IPS-15b (cell line): ENCODE data around the gene TLE6.
"Not testable (repeated sequence)": the region's sequence is repeated elsewhere in the genome, so short reads cannot be mapped to it uniquely, and the experiment has no call there.

Source experiments
- H3K27me3 ChIP-seq: one replicate; pipeline ENCODE4 v1.6.1; 2013; ENCODE audit warnings: low read length; ENCODE audit not compliant: control insufficient read depth, insufficient read depth
- H3K36me3 ChIP-seq: one replicate; pipeline ENCODE4 v1.6.1; 2013; ENCODE audit warnings: low read length; ENCODE audit not compliant: control insufficient read depth, insufficient read depth
- H3K4me1 ChIP-seq: one replicate; pipeline ENCODE4 v1.6.1; 2013; ENCODE audit warnings: mild to moderate bottlenecking, low read length; ENCODE audit not compliant: control insufficient read depth, insufficient read depth
- H3K4me3 ChIP-seq: one replicate; pipeline ENCODE4 v1.5.1; 2013; ENCODE audit warnings: low read depth, low read length
- H3K9ac ChIP-seq: one replicate; pipeline ENCODE4 v1.6.1; 2013; ENCODE audit warnings: low read depth, mild to moderate bottlenecking, low read length
- H3K9me3 ChIP-seq: one replicate; pipeline ENCODE4 v1.6.1; 2013; ENCODE audit warnings: mild to moderate bottlenecking, low read length; ENCODE audit not compliant: control insufficient read depth, insufficient read depth

Gene TLE6

GRCh38 chr19:2957160-2957559 is 20.2 kb upstream of the TLE6 start:
- no peak overlapping the region for H3K4me3 ChIP-seq
- H3K9me3 ChIP-seq: no peaks in the 10 kb centered on the region
- no peaks in the 10 kb centered on the region for H3K36me3 ChIP-seq
- no peak overlapping the region for H3K9ac ChIP-seq
- H3K27me3 ChIP-seq: no peaks in the 10 kb centered on the region
- H3K4me1 ChIP-seq: no peaks in the 10 kb centered on the region

GRCh38 chr19:2960120-2960519 is 17.2 kb upstream of the TLE6 start:
- Histone ChIP-seq H3K4me1 (no peaks in the 10 kb centered on the region), H3K4me3 (no peak overlapping the region), H3K36me3 (no peaks in the 10 kb centered on the region), H3K9ac (no peak overlapping the region), H3K27me3 (no peaks in the 10 kb centered on the region), H3K9me3 (no peaks in the 10 kb centered on the region)

GRCh38 chr19:2962018-2962670 is 15.2 kb upstream of the TLE6 start:
- H3K9me3 ChIP-seq: no peaks in the 10 kb centered on the region
- no peaks in the 10 kb centered on the region for H3K27me3 ChIP-seq
- H3K4me1 ChIP-seq: no peaks in the 10 kb centered on the region
- no peak overlapping the region for H3K4me3 ChIP-seq
- H3K9ac ChIP-seq: no peak overlapping the region
- no peaks in the 10 kb centered on the region for H3K36me3 ChIP-seq

GRCh38 chr19:2963122-2963521 is 14.2 kb upstream of the TLE6 start:
- no peaks in the 10 kb centered on the region for H3K4me1 ChIP-seq
- no peaks in the 10 kb centered on the region for H3K36me3 ChIP-seq
- no peaks in the 10 kb centered on the region for H3K9me3 ChIP-seq
- H3K9ac ChIP-seq: no peak overlapping the region
- no peaks in the 10 kb centered on the region for H3K27me3 ChIP-seq
- no peak overlapping the region for H3K4me3 ChIP-seq

- not testable (repeated sequence) for H3K9ac ChIP-seq, H3K4me3 ChIP-seq, H3K4me1 ChIP-seq, H3K27me3 ChIP-seq, H3K36me3 ChIP-seq, H3K9me3 ChIP-seq
Measured at GRCh38 chr19:2963631-2964030, 13.7 kb upstream of the TLE6 start.

- no peaks in the 10 kb centered on the region for H3K9me3 ChIP-seq
- H3K27me3 ChIP-seq: no peaks in the 10 kb centered on the region
- no peak overlapping the region for H3K4me3 ChIP-seq
- no peaks in the 10 kb centered on the region for H3K36me3 ChIP-seq
- H3K9ac ChIP-seq: no peak overlapping the region
- H3K4me1 ChIP-seq: no peaks in the 10 kb centered on the region
Measured at GRCh38 chr19:2964874-2965273, 12.5 kb upstream of the TLE6 start.

- H3K4me3 ChIP-seq: no peak overlapping the region
- H3K4me1 ChIP-seq: no peaks in the 10 kb centered on the region
- no peaks in the 10 kb centered on the region for H3K36me3 ChIP-seq
- H3K27me3 ChIP-seq: no peaks in the 10 kb centered on the region
- H3K9me3 ChIP-seq: no peaks in the 10 kb centered on the region
- H3K9ac ChIP-seq: no peak overlapping the region
Measured at GRCh38 chr19:2967972-2968371, 9.4 kb upstream of the TLE6 start.

- Histone ChIP-seq H3K36me3 (no peaks in the 10 kb centered on the region), H3K4me3 (no peak overlapping the region), H3K9ac (no peak overlapping the region), H3K9me3 (no peaks in the 10 kb centered on the region), H3K4me1 (no peaks in the 10 kb centered on the region), H3K27me3 (no peaks in the 10 kb centered on the region)
Measured at GRCh38 chr19:2969104-2969504, 8.3 kb upstream of the TLE6 start.

- Histone ChIP-seq H3K4me1 (no peaks in the 10 kb centered on the region), H3K4me3 (no peak overlapping the region), H3K9ac (no peak overlapping the region), H3K27me3 (no peaks in the 10 kb centered on the region), H3K36me3 (no peaks in the 10 kb centered on the region), H3K9me3 (no peaks in the 10 kb centered on the region)
Measured at GRCh38 chr19:2970201-2970835, 7.0 kb upstream of the TLE6 start.

GRCh38 chr19:2973229-2973628 is 4.1 kb upstream of the TLE6 start:
- H3K4me1 ChIP-seq: no peaks in the 10 kb centered on the region
- H3K4me3 ChIP-seq: no peak overlapping the region
- no peak overlapping the region for H3K9ac ChIP-seq
- H3K36me3 ChIP-seq: no peaks in the 10 kb centered on the region
- no peaks in the 10 kb centered on the region for H3K9me3 ChIP-seq
- peaks cover 7% of the 10 kb centered on the region for H3K27me3 ChIP-seq

GRCh38 chr19:2974342-2975041 is 2.9 kb upstream of the TLE6 start:
- H3K9ac ChIP-seq: no peak overlapping the region
- peaks cover 7% of the 10 kb centered on the region for H3K27me3 ChIP-seq
- no peaks in the 10 kb centered on the region for H3K4me1 ChIP-seq
- no peaks in the 10 kb centered on the region for H3K36me3 ChIP-seq
- no peaks in the 10 kb centered on the region for H3K9me3 ChIP-seq
- H3K4me3 ChIP-seq: no peak overlapping the region

- Histone ChIP-seq H3K4me3 (peak overlapping the region; percentile 44), H3K4me1 (no peaks in the 10 kb centered on the region), H3K9ac (no peak overlapping the region)
Measured at GRCh38 chr19:2976609-2977000, 759 bp upstream of the TLE6 start.

More at GRCh38 chr19:2976609-2977000, 759 bp upstream of the TLE6 start:
- H3K36me3 ChIP-seq: no peaks in the 10 kb centered on the region
- H3K9me3 ChIP-seq: no peaks in the 10 kb centered on the region
- H3K27me3 ChIP-seq: peaks cover 7% of the 10 kb centered on the region
